Psoas muscle (tissue), 8 donors: ENCODE measurements around the gene SLC25A44. TPM values are rescaled to one million over a fixed set of nuclear protein-coding genes. Genes with fewer than 3 reads are reported as not detected.

ENCODE experiments used
- ATAC-seq, 4 donors: fragments of 200-7000 bp; cut with Tn5 transposase; one replicate each; pipeline ENCODE4 v1.9.1; 2020; ENCODE audit warnings: moderate library complexity in 3 of 4, mild to moderate bottlenecking in 2 of 4
- DNase-seq, 2 donors: peaks; one replicate each; pipeline ENCODE4 v3.0.0-alpha.2; 2020
- H3K27ac ChIP-seq: fragments of 200-600 bp; one replicate; pipeline ENCODE4 v1.8.0; 2022
- H3K27me3 ChIP-seq, 3 donors: fragments of 200-600 bp in 1 of 3; one replicate each; pipeline versions ENCODE4 v1.6.1 to v1.8.0; 2013 to 2022; ENCODE audit warnings: low read length in 2 of 3, mild to moderate bottlenecking in 2 of 3, moderate library complexity in 1 of 3; ENCODE audit not compliant: insufficient read depth in 3 of 3
- H3K36me3 ChIP-seq, 2 donors: fragments of 200-600 bp in 1 of 2; one replicate each; pipeline versions ENCODE4 v1.6.1 to v1.8.0; 2013 to 2022; ENCODE audit warnings: low read depth in 1 of 2, mild to moderate bottlenecking in 1 of 2, moderate library complexity in 1 of 2; ENCODE audit not compliant: insufficient read depth in 1 of 2
- H3K4me1 ChIP-seq: fragments of 200-600 bp; one replicate; pipeline ENCODE4 v1.8.0; 2022
- H3K4me3 ChIP-seq: fragments of 200-600 bp; one replicate; pipeline ENCODE4 v1.8.0; 2022; ENCODE audit warnings: mild to moderate bottlenecking
- H3K9me3 ChIP-seq: fragments of 200-600 bp; one replicate; pipeline ENCODE4 v1.8.0; 2022
- WGBS, 3 donors: extraction: QIAGEN DNeasy Blood & Tissue Kit; methylation state at CpG; one replicate each; pipeline versions ENCODE4 v1.1.6 to v1.1.7; 2013; 5-methylcytosine and 5-hydroxymethylcytosine counted together
- intact Hi-C, 2 donors: fragments of 100-400 bp; cut with DNase I; formaldehyde crosslinking; loops; one replicate each; pipeline versions ENCODE4 v1.11.0 to v1.14.2; 2022
- polyA plus RNA-seq, 3 donors: library from polyadenylated mRNA; stranded (reverse); fragments of 200-250 nt; gene quantifications; one replicate each; pipeline ENCODE4 v1.2.3, GENCODE V29; 2013
- total RNA-seq, 4 donors: library from RNA; stranded (reverse); fragmentation: NEBNext Ultra II Directional in 2 of 4; extraction: Animal tissue kit (Norgen Biotek cat#: 25700) in 2 of 4; gene quantifications; one replicate each; pipeline versions ENCODE4 v1.2.1 to v1.2.4, GENCODE V29; 2021 to 2023
- TF ChIP-seq, protein P1 (sequence below): fragments of 200-600 bp; IDR thresholded peaks from one replicate; pipeline ENCODE4 v1.8.0; 2022; ENCODE audit warnings: antibody characterized with exemption
- donor health status: healthy with polysubstance abuse.
- donor health status: DM: no; HTN: no; CAD: no; lungs with moderate emphysema.
- donor health status: Bipolar disorder and iron deficiency.
- donor health status: healthy.
- donor health status: DM: yes; HTN: yes; CAD: no.
- donor health status: DM: no; HTN: no; CAD: no.
- donor health status: DM: no; HTN: no; CAD: no.
- donor health status: DM: yes; HTN: yes; CAD: no.

SLC25A44 gene
- total and polyA plus RNA-seq, 7 donors: 11.2 to 40.3 (median 21.1) TPM

DNA sequence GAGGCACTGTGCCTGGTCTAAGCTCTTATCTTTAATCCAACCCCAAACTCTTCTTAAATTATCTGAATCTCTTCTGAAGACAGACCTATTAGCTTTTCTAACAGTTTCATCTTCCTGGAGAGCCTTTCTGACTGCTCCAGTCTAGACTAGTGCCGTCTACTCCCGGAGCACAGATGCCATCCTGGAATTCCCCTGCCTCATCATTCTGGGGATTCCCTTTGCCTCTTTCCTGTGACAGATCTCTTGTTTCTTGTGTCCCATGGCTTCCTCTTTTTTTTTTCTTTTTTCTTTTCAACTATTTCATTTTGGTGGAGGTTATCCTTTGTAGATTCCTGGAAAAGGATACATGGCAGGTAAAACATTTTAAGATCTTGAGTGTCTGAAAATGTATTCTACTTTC is 28.8 kb upstream of the SLC25A44 start:
- TF ChIP-seq, protein P1, sequence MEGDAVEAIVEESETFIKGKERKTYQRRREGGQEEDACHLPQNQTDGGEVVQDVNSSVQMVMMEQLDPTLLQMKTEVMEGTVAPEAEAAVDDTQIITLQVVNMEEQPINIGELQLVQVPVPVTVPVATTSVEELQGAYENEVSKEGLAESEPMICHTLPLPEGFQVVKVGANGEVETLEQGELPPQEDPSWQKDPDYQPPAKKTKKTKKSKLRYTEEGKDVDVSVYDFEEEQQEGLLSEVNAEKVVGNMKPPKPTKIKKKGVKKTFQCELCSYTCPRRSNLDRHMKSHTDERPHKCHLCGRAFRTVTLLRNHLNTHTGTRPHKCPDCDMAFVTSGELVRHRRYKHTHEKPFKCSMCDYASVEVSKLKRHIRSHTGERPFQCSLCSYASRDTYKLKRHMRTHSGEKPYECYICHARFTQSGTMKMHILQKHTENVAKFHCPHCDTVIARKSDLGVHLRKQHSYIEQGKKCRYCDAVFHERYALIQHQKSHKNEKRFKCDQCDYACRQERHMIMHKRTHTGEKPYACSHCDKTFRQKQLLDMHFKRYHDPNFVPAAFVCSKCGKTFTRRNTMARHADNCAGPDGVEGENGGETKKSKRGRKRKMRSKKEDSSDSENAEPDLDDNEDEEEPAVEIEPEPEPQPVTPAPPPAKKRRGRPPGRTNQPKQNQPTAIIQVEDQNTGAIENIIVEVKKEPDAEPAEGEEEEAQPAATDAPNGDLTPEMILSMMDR: no peak
- H3K36me3 ChIP-seq: no peaks in the 10 kb centered on the region
- ATAC-seq (no peak), DNase-seq (no peak)
- no peaks in the 10 kb centered on the region for H3K9me3 ChIP-seq
- WGBS, 3 donors: 42 to 81% (median 61%) methylated on average over 2 of the region's 2 CpGs
- intact Hi-C loops: no loop called here
- H3K4me1 ChIP-seq: peaks cover 14% of the 10 kb centered on the region
- H3K4me3 ChIP-seq: no peak overlapping the region
- no peak overlapping the region for H3K27ac ChIP-seq
- no peaks in the 10 kb centered on the region for H3K27me3 ChIP-seq

DNA sequence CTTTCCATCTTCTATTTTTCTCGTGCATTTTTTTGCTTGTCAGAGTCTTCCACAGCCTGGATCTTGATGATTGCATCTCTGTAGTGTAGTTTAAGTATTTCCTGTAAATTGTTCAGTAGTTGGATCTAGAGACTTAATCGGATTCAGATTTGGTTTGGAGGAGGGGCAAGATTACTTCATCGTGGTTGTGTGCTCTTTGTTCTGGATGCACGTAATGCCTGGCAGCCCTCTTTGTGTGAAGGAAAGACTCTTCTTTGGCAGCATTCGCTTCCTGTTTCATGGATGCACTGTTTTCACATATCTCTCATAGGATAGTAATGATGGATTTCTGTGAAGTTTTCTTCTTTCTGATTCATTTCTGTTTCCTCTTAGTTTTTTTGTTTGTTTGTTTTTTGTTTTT is 26.4 kb upstream of the SLC25A44 start:
- Histone ChIP-seq H3K9me3 (no peaks in the 10 kb centered on the region), H3K4me3 (no peak overlapping the region), H3K36me3 (no peaks in the 10 kb centered on the region), H3K27ac (no peak overlapping the region), H3K27me3 (no peaks in the 10 kb centered on the region), H3K4me1 (no peaks in the 10 kb centered on the region)
- WGBS, 3 donors: 65 to 73% (median 68%) methylated on average over 5 of the region's 5 CpGs
- no peak for DNase-seq
- intact Hi-C loops: no loop called here
- ATAC-seq: no peak
- TF ChIP-seq, protein P1: no peak

DNA sequence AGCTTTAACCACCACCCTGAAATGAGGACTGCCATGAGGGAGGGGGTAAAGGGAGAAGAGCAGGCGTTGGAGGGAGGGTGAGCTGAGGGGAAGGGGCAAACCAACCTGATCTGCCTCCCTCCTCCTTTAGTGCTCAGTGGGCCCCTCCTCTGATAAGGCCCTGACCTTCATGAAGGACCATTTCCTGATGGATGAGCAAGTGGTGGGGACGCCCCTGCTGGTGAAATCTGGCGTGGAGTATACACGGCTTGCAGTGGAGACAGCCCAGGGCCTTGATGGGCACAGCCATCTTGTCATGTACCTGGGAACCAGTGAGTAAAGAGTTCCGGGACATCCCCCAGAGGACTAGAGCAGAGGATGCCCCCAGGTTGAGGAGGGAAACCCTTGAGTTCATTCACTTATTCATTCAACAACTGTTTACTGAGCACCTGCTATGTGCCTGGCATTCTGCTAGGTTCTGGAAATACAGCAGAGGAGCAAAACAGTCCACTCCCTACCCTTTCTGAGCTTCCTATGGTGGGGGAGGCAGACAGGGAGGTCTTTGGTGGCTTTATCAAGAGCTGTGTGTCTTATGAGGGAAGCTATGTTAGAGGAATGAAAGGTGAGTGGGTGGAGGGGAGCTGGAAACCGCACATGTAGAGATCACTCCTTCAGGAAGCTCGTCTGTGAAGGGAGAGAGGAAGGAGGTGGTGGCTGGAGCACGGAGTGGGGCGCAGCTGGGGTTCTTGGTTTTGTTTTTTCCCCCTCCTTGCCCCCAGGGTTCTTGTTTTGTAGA is 21.0 kb upstream of the SLC25A44 start:
- Histone ChIP-seq H3K4me3 (no peak overlapping the region), H3K27ac (no peak overlapping the region), H3K9me3 (no peaks in the 10 kb centered on the region), H3K36me3 (peaks cover 0 to 7% of the 10 kb centered on the region in 2 donors), H3K4me1 (no peaks in the 10 kb centered on the region), H3K27me3 (no peaks in the 10 kb centered on the region)
- no peak for DNase-seq
- 81 to 86% (median 85%) methylated on average over 9 of the region's 9 CpGs for WGBS, 3 donors
- TF ChIP-seq, protein P1: no peak
- ATAC-seq: no peak
- intact Hi-C loops: no loop called here

DNA sequence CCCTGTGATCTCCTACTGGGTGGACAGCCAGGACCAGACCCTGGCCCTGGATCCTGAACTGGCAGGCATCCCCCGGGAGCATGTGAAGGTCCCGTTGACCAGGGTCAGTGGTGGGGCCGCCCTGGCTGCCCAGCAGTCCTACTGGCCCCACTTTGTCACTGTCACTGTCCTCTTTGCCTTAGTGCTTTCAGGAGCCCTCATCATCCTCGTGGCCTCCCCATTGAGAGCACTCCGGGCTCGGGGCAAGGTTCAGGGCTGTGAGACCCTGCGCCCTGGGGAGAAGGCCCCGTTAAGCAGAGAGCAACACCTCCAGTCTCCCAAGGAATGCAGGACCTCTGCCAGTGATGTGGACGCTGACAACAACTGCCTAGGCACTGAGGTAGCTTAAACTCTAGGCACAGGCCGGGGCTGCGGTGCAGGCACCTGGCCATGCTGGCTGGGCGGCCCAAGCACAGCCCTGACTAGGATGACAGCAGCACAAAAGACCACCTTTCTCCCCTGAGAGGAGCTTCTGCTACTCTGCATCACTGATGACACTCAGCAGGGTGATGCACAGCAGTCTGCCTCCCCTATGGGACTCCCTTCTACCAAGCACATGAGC is 17.2 kb upstream of the SLC25A44 start:
- Histone ChIP-seq H3K4me1 (no peaks in the 10 kb centered on the region), H3K9me3 (no peaks in the 10 kb centered on the region), H3K27me3 (peaks cover 0 to 4% (median 0%) of the 10 kb centered on the region in 3 donors), H3K4me3 (no peak overlapping the region), H3K27ac (no peak overlapping the region), H3K36me3 (peaks cover 0 to 7% of the 10 kb centered on the region in 2 donors)
- ATAC-seq: no peak
- intact Hi-C loops: no loop called here
- DNase-seq: no peak
- 84 to 88% (median 86%) methylated on average over 12 of the region's 12 CpGs for WGBS, 3 donors
- TF ChIP-seq, protein P1: no peak
